OCI-LY3 (cell line): ENCODE data around the gene NDUFAF8.

Experiments used
- EZH2phosphoT487 ChIP-seq: fragments of 200-600 bp; shearing (Covaris generic); IDR thresholded peaks from 2 replicates; pipeline ENCODE4 v1.6.1; 2018; ENCODE audit warnings: antibody characterized with exemption, mixed run types, low read depth
- TF ChIP-seq, protein P1 (sequence below): fragments of 200-600, 300-600 bp; sonication (generic); IDR thresholded peaks from 2 replicates; pipeline ENCODE4 v1.5.1; 2014; ENCODE audit warnings: antibody characterized with exemption, low read length, low read depth

DNA sequence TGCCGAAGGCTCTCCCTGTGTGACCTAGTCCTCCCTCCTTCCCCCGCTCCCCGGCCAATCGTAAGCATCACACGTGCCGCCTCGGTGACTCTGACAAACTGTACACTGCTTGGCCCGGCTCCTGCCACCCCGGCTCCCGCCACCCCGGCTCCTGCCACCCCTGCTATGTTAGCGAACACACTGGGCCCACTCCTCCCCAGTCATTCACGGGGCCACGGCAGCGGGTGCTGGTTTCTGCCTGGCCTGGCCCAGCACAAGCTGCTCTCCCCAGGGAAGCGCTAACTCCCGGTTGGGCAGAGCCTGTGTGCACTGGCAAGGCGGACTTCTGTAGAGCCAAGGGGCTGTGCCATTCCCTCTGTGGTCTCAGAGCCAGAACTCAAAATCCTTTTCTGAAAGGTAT, 22.0 kb downstream of the NDUFAF8 start:
- no peak for TF ChIP-seq EZH2phosphoT487
- TF ChIP-seq, protein P1, sequence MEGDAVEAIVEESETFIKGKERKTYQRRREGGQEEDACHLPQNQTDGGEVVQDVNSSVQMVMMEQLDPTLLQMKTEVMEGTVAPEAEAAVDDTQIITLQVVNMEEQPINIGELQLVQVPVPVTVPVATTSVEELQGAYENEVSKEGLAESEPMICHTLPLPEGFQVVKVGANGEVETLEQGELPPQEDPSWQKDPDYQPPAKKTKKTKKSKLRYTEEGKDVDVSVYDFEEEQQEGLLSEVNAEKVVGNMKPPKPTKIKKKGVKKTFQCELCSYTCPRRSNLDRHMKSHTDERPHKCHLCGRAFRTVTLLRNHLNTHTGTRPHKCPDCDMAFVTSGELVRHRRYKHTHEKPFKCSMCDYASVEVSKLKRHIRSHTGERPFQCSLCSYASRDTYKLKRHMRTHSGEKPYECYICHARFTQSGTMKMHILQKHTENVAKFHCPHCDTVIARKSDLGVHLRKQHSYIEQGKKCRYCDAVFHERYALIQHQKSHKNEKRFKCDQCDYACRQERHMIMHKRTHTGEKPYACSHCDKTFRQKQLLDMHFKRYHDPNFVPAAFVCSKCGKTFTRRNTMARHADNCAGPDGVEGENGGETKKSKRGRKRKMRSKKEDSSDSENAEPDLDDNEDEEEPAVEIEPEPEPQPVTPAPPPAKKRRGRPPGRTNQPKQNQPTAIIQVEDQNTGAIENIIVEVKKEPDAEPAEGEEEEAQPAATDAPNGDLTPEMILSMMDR, result no peak
